Naive thymus-derived CD8-positive, alpha-beta T cell (primary cell): ENCODE results near the gene ZNF45. TPM values are rescaled to one million over a fixed set of nuclear protein-coding genes. Genes with fewer than 3 reads are reported as not detected.
"Not testable (repeated sequence)": the region's sequence is repeated elsewhere in the genome, so short reads cannot be mapped to it uniquely, and the experiment has no call there.

Experiments
- ATAC-seq, 2 donors: fragments of 150-1000 bp; cut with Tn5 transposase in 1 of 2; sonication (Bioruptor Pico), chemical (Tn5 transposase) in 1 of 2; 1 replicate in 1 of 2; 2 replicates in 1 of 2; pipeline ENCODE4 v1.10.0; 2021; ENCODE audit warnings: mild to moderate bottlenecking in 2 of 2, moderate library complexity in 2 of 2
- POLR2A ChIA-PET: fragments of 350-600 bp; sonication (Branson Sonifier 250); formaldehyde crosslinking; loops from one replicate; lab custom pipeline; 2021; ENCODE audit warnings: antibody characterized with exemption; lab: Charles Lee
- DNase-seq, 10 donors: peaks; one replicate each; pipeline versions ENCODE4 v3.0.0 to v3.0.0-alpha.2; 2020 to 2022
- H3K27ac Mint-ChIP-seq, 10 donors: one replicate each; pipeline ENCODE4 v1.8.0; 2020 to 2022; ENCODE audit warnings: mild to moderate bottlenecking in 10 of 10, mixed read lengths in 10 of 10, moderate library complexity in 4 of 10, inconsistent platforms in 1 of 10
- H3K27me3 Mint-ChIP-seq, 5 donors: one replicate each; pipeline ENCODE4 v1.8.0; 2021 to 2022; ENCODE audit warnings: mixed read lengths in 5 of 5
- H3K36me3 Mint-ChIP-seq, 3 donors: one replicate each; pipeline ENCODE4 v1.8.0; 2020 to 2022; ENCODE audit warnings: mixed read lengths in 3 of 3, mild to moderate bottlenecking in 2 of 3, inconsistent platforms in 1 of 3
- H3K4me1 Mint-ChIP-seq, 4 donors: one replicate each; pipeline ENCODE4 v1.8.0; 2021 to 2022; ENCODE audit warnings: mixed read lengths in 4 of 4
- H3K4me3 Mint-ChIP-seq, 10 donors: one replicate each; pipeline ENCODE4 v1.8.0; 2020 to 2022; ENCODE audit warnings: mild to moderate bottlenecking in 10 of 10, mixed read lengths in 10 of 10, moderate library complexity in 6 of 10, inconsistent platforms in 1 of 10
- H3K9me3 Mint-ChIP-seq, 9 donors: one replicate each; pipeline ENCODE4 v1.8.0; 2020 to 2022; ENCODE audit warnings: mixed read lengths in 9 of 9, mild to moderate bottlenecking in 3 of 9, inconsistent platforms in 1 of 9, moderate library complexity in 1 of 9
- polyA plus RNA-seq, 3 donors: library from polyadenylated mRNA; unstranded; fragments of 300-500 nt; fragmentation: Illumina TruSeq; gene quantifications; one replicate each; pipeline ENCODE4 v1.2.3, GENCODE V29; 2021
- total RNA-seq, 8 experiments: library from RNA in 2 of 8; stranded (reverse) in 2 of 8; gene quantifications; one replicate each; pipeline ENCODE4 v1.2.3 and lab custom pipeline; 2021 to 2026

ZNF45 gene
- total RNA-seq (10 to 100 TPM; 23.2 to 27.9 TPM), polyA plus RNA-seq (10 to 100 TPM in 2 of 3 donors, 1 to 10 TPM in 1; 6.3 to 16.6 (median 11.1) TPM), total RNA-seq (lab: John Stamatoyannopoulos, UW) (20.5 to 56.3 (median 35.9) reads per million in 6 experiments)

GRCh38 chr19:43934985-43935708 is at the start of gene ZNF45:
TSS of gene ZNF45 (minus strand) at chr19:43935282. CDS start at chr19:43922185, 13,097 bp downstream.
- peak; percentile 94 to 95 for ATAC-seq
- H3K27me3 Mint-ChIP-seq: peaks cover 0 to 8% (median under 1%) of the 10 kb centered on the region in 5 donors
- peaks cover 0 to 8% (median 2%) of the 10 kb centered on the region in 9 donors for H3K9me3 Mint-ChIP-seq
- peak within 1 kb of the TSS; percentile 88 to 97 (median 94) for H3K4me3 Mint-ChIP-seq
- POLR2A ChIA-PET: interaction anchor here (0.6 to 2.8 kb wide), 11 partner anchors 10 to 369 kb away, joined by 3 to 18 read pairs (median 4); partner anchors contain the start of genes ZNF221, ZNF226, ZNF227 and ZNF235
- DNase-seq: peak; percentile 74 to 92 (median 84)
- peak within 1 kb of the TSS; percentile 77 to 98 (median 94) for H3K27ac Mint-ChIP-seq
- peaks cover 10 to 31% (median 24%) of the 10 kb centered on the region in 4 donors for H3K4me1 Mint-ChIP-seq
- peaks cover 8 to 32% (median 26%) of the 10 kb centered on the region in 3 donors for H3K36me3 Mint-ChIP-seq

- Mint-ChIP-seq H3K4me1 (peaks cover 7 to 26% (median 16%) of the 10 kb centered on the region in 4 donors), H3K4me3 (peak overlapping the region; percentile 86 to 99 (median 96)), H3K27me3 (no peaks in the 10 kb centered on the region), H3K36me3 (peaks cover 18 to 34% (median 25%) of the 10 kb centered on the region in 3 donors), H3K9me3 (peaks cover 2 to 23% (median 11%) of the 10 kb centered on the region in 9 donors), H3K27ac (peak overlapping the region in 9 of 10 donors; percentile 13 to 98 (median 96))
- ATAC-seq (peak in 1 of 2 donors; percentile 7), DNase-seq (no peak)
- POLR2A ChIA-PET: no interaction called here
Measured at GRCh38 chr19:43984687-43985000, 49.6 kb upstream of the ZNF45 start.

GRCh38 chr19:43983912-43984686 is 49.0 kb upstream of the ZNF45 start, which contains the start of gene ZNF155:
TSS of gene ZNF155 (plus strand) at chr19:43984188. CDS start at chr19:43988544, 4,356 bp downstream.
- POLR2A ChIA-PET: no interaction called here
- Mint-ChIP-seq H3K4me1 (peaks cover 7 to 26% (median 16%) of the 10 kb centered on the region in 4 donors), H3K27me3 (no peaks in the 10 kb centered on the region), H3K9me3 (peaks cover 0 to 19% (median 10%) of the 10 kb centered on the region in 9 donors), H3K27ac (peak within 1 kb of the TSS; percentile 81 to 98 (median 96)), H3K36me3 (peaks cover 16 to 28% (median 20%) of the 10 kb centered on the region in 3 donors), H3K4me3 (peak within 1 kb of the TSS; percentile 86 to 99 (median 96))
- ATAC-seq (peak; percentile 87 to 94), DNase-seq (peak; percentile 30 to 82 (median 66))

- peaks cover 14 to 22% (median 14%) of the 10 kb centered on the region in 3 donors for H3K36me3 Mint-ChIP-seq
- H3K4me3 Mint-ChIP-seq: peak overlapping the region; percentile 78 to 99 (median 96)
- peak overlapping the region in 9 of 10 donors; percentile 43 to 97 (median 93) for H3K27ac Mint-ChIP-seq
- peaks cover 0 to 16% (median 6%) of the 10 kb centered on the region in 9 donors for H3K9me3 Mint-ChIP-seq
- no peaks in the 10 kb centered on the region for H3K27me3 Mint-ChIP-seq
- H3K4me1 Mint-ChIP-seq: peaks cover 5 to 24% (median 16%) of the 10 kb centered on the region in 4 donors
- peak; percentile 6 to 34 for ATAC-seq
- DNase-seq: no peak
- POLR2A ChIA-PET: no interaction called here
Measured at GRCh38 chr19:43983544-43983911, 48.4 kb upstream of the ZNF45 start.

GRCh38 chr19:43976732-43977131 is 41.6 kb upstream of the ZNF45 start:
- H3K4me1 Mint-ChIP-seq: no peaks in the 10 kb centered on the region
- ATAC-seq (no peak), DNase-seq (no peak)
- POLR2A ChIA-PET: no interaction called here
- peaks cover 0 to 3% (median 0%) of the 10 kb centered on the region in 5 donors for H3K27me3 Mint-ChIP-seq
- H3K27ac Mint-ChIP-seq: no peak overlapping the region
- no peak overlapping the region for H3K4me3 Mint-ChIP-seq
- H3K36me3 Mint-ChIP-seq: peaks cover 6 to 45% (median 17%) of the 10 kb centered on the region in 3 donors
- peaks cover 8 to 78% (median 52%) of the 10 kb centered on the region in 9 donors for H3K9me3 Mint-ChIP-seq

- peaks cover 0 to 2% (median 0%) of the 10 kb centered on the region in 5 donors for H3K27me3 Mint-ChIP-seq
- no peak overlapping the region for H3K27ac Mint-ChIP-seq
- DNase-seq (no peak), ATAC-seq (no peak)
- H3K4me3 Mint-ChIP-seq: no peak overlapping the region
- POLR2A ChIA-PET: no interaction called here
- H3K9me3 Mint-ChIP-seq: peaks cover 17 to 92% (median 59%) of the 10 kb centered on the region in 9 donors
- H3K36me3 Mint-ChIP-seq: peaks cover 40 to 68% (median 68%) of the 10 kb centered on the region in 3 donors
- H3K4me1 Mint-ChIP-seq: no peaks in the 10 kb centered on the region
Measured at GRCh38 chr19:43966079-43966694, 31.1 kb upstream of the ZNF45 start.

GRCh38 chr19:43960411-43960810 is 25.3 kb upstream of the ZNF45 start:
- no peak overlapping the region for H3K4me3 Mint-ChIP-seq
- H3K36me3 Mint-ChIP-seq: peaks cover 22 to 65% (median 65%) of the 10 kb centered on the region in 3 donors
- H3K9me3 Mint-ChIP-seq: peaks cover 8 to 92% (median 47%) of the 10 kb centered on the region in 9 donors
- POLR2A ChIA-PET: no interaction called here
- ATAC-seq (no peak), DNase-seq (no peak)
- H3K27me3 Mint-ChIP-seq: no peaks in the 10 kb centered on the region
- H3K27ac Mint-ChIP-seq: no peak overlapping the region
- H3K4me1 Mint-ChIP-seq: no peaks in the 10 kb centered on the region

GRCh38 chr19:43957891-43958290 is 22.8 kb upstream of the ZNF45 start:
- peaks cover 9 to 52% (median 52%) of the 10 kb centered on the region in 3 donors for H3K36me3 Mint-ChIP-seq
- no peaks in the 10 kb centered on the region for H3K4me1 Mint-ChIP-seq
- H3K4me3 Mint-ChIP-seq: no peak overlapping the region
- peaks cover 0 to 4% (median 2%) of the 10 kb centered on the region in 5 donors for H3K27me3 Mint-ChIP-seq
- peaks cover 8 to 81% (median 37%) of the 10 kb centered on the region in 9 donors for H3K9me3 Mint-ChIP-seq
- no peak for DNase-seq
- POLR2A ChIA-PET: no interaction called here
- ATAC-seq: no peak
- H3K27ac Mint-ChIP-seq: no peak overlapping the region

GRCh38 chr19:43956827-43957226 is 21.7 kb upstream of the ZNF45 start:
- Mint-ChIP-seq H3K27me3 (peaks cover 0 to 4% (median 2%) of the 10 kb centered on the region in 5 donors), H3K36me3 (peaks cover 7 to 47% (median 46%) of the 10 kb centered on the region in 3 donors)

GRCh38 chr19:43950834-43951645 is 16.0 kb upstream of the ZNF45 start, which contains the start of gene ZNF221:
TSS of gene ZNF221 (plus strand) at chr19:43951228. CDS start at chr19:43962727, 11,499 bp downstream.
- DNase-seq: peak; percentile 18 to 77 (median 42)
- Mint-ChIP-seq H3K4me3 (peak within 1 kb of the TSS; percentile 91 to 98 (median 96)), H3K9me3 (peaks cover 22 to 69% (median 49%) of the 10 kb centered on the region in 9 donors), H3K27me3 (peaks cover 9 to 31% (median 20%) of the 10 kb centered on the region in 5 donors), H3K4me1 (peaks cover 3 to 11% (median 9%) of the 10 kb centered on the region in 4 donors), H3K27ac (peak within 1 kb of the TSS; percentile 79 to 93 (median 90)), H3K36me3 (peaks cover 3 to 53% (median 37%) of the 10 kb centered on the region in 3 donors)
- peak; percentile 76 to 86 for ATAC-seq
- POLR2A ChIA-PET: interaction anchor here (0.7 to 1.3 kb wide), 3 partner anchors 15 to 261 kb away, joined by 3 to 18 read pairs (median 3); partner anchors contain the start of genes ZNF227 and ZNF45

More at GRCh38 chr19:43956827-43957226, 21.7 kb upstream of the ZNF45 start:
- DNase-seq: no peak
- no peak overlapping the region for H3K27ac Mint-ChIP-seq
- no peak for ATAC-seq
- H3K4me1 Mint-ChIP-seq: peaks cover 0 to 3% (median 0%) of the 10 kb centered on the region in 4 donors
- H3K9me3 Mint-ChIP-seq: peaks cover 7 to 70% (median 34%) of the 10 kb centered on the region in 9 donors
- H3K4me3 Mint-ChIP-seq: no peak overlapping the region
- POLR2A ChIA-PET: no interaction called here

GRCh38 chr19:43949803-43950202 is 14.7 kb upstream of the ZNF45 start:
- POLR2A ChIA-PET: interaction anchor here (1.1 kb wide), 1 partner anchor 14 kb away, joined by 3 read pairs; the partner anchor contains the start of gene ZNF45
- peaks cover 25 to 68% (median 51%) of the 10 kb centered on the region in 9 donors for H3K9me3 Mint-ChIP-seq
- peak overlapping the region in 8 of 10 donors; percentile 19 to 81 (median 42) for H3K4me3 Mint-ChIP-seq
- H3K36me3 Mint-ChIP-seq: peaks cover 3 to 50% (median 29%) of the 10 kb centered on the region in 3 donors
- peak overlapping the region in 1 of 10 donors; percentile 15 for H3K27ac Mint-ChIP-seq
- peaks cover 14 to 42% (median 21%) of the 10 kb centered on the region in 5 donors for H3K27me3 Mint-ChIP-seq
- DNase-seq, ATAC-seq: not testable (repeated sequence)
- peaks cover 3 to 11% (median 9%) of the 10 kb centered on the region in 4 donors for H3K4me1 Mint-ChIP-seq
